Camera-type eye (tissue), 1 donor: ENCODE results near the gene CDNF. TPM values are rescaled to one million over a fixed set of nuclear protein-coding genes. Genes with fewer than 3 reads are reported as not detected.

Experiments
- total RNA-seq: library from RNA; depleted of rRNA; stranded (reverse); fragments of >200 nt; gene quantifications from one replicate; pipeline ENCODE4 v1.2.3, GENCODE V29; 2014

CDNF gene
- total RNA-seq: 3.0 TPM

GRCh38 chr10:14837757-14838581 lies at the start of gene CDNF, which contains the start of the genes HSPA14 and MSANTD7:
CDNF (minus strand) TSS chr10:14838037; CDS start chr10:14837946, 91 bp downstream.
HSPA14 (plus strand) TSS chr10:14838306; CDS start chr10:14838403, 97 bp downstream.
MSANTD7 (plus strand) TSS chr10:14838306; CDS start chr10:14842285, 3,979 bp downstream.

GRCh38 chr10:14878266-14879123 lies 40.7 kb upstream of the CDNF start, which contains the start of gene SUV39H2:
SUV39H2 (plus strand) TSS chr10:14878866; CDS start chr10:14878889, 23 bp downstream.

GRCh38 chr10:14774797-14775196 lies 63.0 kb downstream of the CDNF start, which contains the start of gene FAM107B:
FAM107B (minus strand) TSS chr10:14774897; CDS start chr10:14774663, 234 bp downstream.

Other genes starting within 250 kb of the CDNF start
- 122 TPM for gene FAM107B, start 63.1 kb downstream of the CDNF start, total RNA-seq
- 13.8 TPM for gene HSPA14, start 269 bp upstream of the CDNF start, total RNA-seq
- gene MSANTD7, start 269 bp upstream of the CDNF start, total RNA-seq: 28.4 TPM
- 31.0 TPM for gene SUV39H2, start 40.8 kb upstream of the CDNF start, total RNA-seq
- 13.6 TPM for gene DCLRE1C, start 116.1 kb upstream of the CDNF start, total RNA-seq
- not detected for gene MEIG1, start 121.4 kb upstream of the CDNF start, total RNA-seq
- gene OLAH, start 205.9 kb upstream of the CDNF start, total RNA-seq: 0.93 TPM